ENCODE data around the gene PACSIN2.

Gene PACSIN2

DNA sequence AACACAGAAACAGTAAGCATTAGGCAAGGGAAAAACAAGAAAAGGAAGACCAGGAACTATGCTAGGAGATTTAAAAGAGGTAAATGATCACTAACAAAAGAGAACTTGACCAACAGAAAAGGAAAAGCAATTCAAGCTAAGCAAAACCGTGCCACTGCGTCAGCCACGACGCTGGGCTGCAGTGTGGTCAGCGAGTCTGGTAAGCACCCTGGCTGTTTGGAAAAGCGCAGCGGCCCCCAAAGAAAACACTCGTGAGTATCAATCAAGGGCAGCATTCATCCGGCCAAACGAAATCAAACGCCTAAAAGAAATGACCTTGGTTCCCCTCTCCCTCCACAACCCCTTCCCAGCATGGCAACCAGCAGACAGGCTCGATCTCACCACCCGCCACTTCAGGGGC lies 28.8 kb downstream of the PACSIN2 start:
- DNase-seq (ENCODE audit: extremely low read depth, insufficient read length), result no peak
- no peak for TF ChIP-seq CTCF (IDR thresholded peaks at IDR 0.05; ENCODE audit: insufficient read depth, low read length, poor library complexity, severe bottlenecking)
- H3K36me3 ChIP-seq (ENCODE audit: control insufficient read depth, insufficient read depth, low read length), result no peaks in the 10 kb centered on the region
- no peaks in the 10 kb centered on the region for H3K27me3 ChIP-seq (replicated peaks; ENCODE audit: control insufficient read depth, insufficient read depth, low read length)
- H3K4me3 ChIP-seq (replicated peaks; ENCODE audit: low read depth, low read length), result no peak overlapping the region

- no peak for DNase-seq (ENCODE audit: extremely low read depth, insufficient read length)
- H3K36me3 ChIP-seq (ENCODE audit: control insufficient read depth, insufficient read depth, low read length), result no peaks in the 10 kb centered on the region
- H3K4me3 ChIP-seq (replicated peaks; ENCODE audit: low read depth, low read length), result no peak overlapping the region
- no peaks in the 10 kb centered on the region for H3K27me3 ChIP-seq (replicated peaks; ENCODE audit: control insufficient read depth, insufficient read depth, low read length)
- no peak for TF ChIP-seq CTCF (IDR thresholded peaks at IDR 0.05; ENCODE audit: insufficient read depth, low read length, poor library complexity, severe bottlenecking)
Observed at GRCh38 chr22:42985531-42985905, 29.4 kb downstream of the PACSIN2 start.

GRCh38 chr22:42984814-42985530 lies 30.0 kb downstream of the PACSIN2 start:
- Histone ChIP-seq H3K36me3 (ENCODE audit: control insufficient read depth, insufficient read depth, low read length) (no peaks in the 10 kb centered on the region), H3K27me3 (replicated peaks; ENCODE audit: control insufficient read depth, insufficient read depth, low read length) (no peaks in the 10 kb centered on the region), H3K4me3 (replicated peaks; ENCODE audit: low read depth, low read length) (no peak overlapping the region)
- no peak for DNase-seq (ENCODE audit: extremely low read depth, insufficient read length)
- no peak for TF ChIP-seq CTCF (IDR thresholded peaks at IDR 0.05; ENCODE audit: insufficient read depth, low read length, poor library complexity, severe bottlenecking)

DNA sequence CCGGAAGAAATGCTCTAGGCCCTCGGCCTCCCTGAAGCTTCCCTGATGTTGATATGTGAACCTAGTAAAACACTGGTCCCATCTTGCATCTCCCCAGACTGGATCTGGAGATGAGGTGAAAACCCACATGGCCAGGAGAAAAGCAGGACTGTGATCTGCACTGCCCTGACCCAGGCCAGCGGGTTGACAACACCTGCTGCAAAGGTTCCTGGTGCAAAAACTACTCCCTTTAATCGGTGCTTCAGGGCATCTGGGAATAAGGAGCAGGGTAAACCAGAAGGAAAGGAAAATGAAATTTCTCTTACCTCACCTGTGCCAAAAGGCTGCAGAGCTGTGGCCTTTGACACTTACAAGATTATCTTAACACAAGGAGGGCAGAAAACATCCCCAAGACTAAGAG lies 30.6 kb downstream of the PACSIN2 start:
- no peak overlapping the region for H3K4me3 ChIP-seq (replicated peaks; ENCODE audit: low read depth, low read length)
- no peaks in the 10 kb centered on the region for H3K36me3 ChIP-seq (ENCODE audit: control insufficient read depth, insufficient read depth, low read length)
- DNase-seq (ENCODE audit: extremely low read depth, insufficient read length), result no peak
- TF ChIP-seq CTCF (IDR thresholded peaks at IDR 0.05; ENCODE audit: insufficient read depth, low read length, poor library complexity, severe bottlenecking), result no peak
- H3K27me3 ChIP-seq (replicated peaks; ENCODE audit: control insufficient read depth, insufficient read depth, low read length), result no peaks in the 10 kb centered on the region

DNA sequence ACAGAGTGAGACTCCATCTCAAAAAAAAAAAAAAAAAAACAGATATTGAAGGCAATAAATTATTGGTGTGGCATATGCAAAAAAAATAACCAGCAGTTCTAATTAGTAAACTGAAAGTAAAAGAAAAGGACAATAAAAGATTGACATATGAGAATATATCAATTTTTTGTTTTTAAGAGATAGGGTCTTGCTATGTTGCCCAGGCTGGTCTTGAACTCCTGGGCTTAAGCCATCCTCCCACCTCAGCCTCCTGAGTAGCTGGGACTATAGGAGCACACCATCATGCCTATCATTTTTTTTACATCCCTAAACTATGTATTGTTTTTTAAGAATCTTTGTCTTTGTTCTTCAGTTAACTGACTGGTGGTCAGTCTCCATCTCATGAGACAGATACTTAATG lies 31.5 kb downstream of the PACSIN2 start:
- Histone ChIP-seq H3K27me3 (replicated peaks; ENCODE audit: control insufficient read depth, insufficient read depth, low read length) (no peaks in the 10 kb centered on the region), H3K4me3 (replicated peaks; ENCODE audit: low read depth, low read length) (no peak overlapping the region), H3K36me3 (ENCODE audit: control insufficient read depth, insufficient read depth, low read length) (no peaks in the 10 kb centered on the region)
- no peak for DNase-seq (ENCODE audit: extremely low read depth, insufficient read length)
- no peak for TF ChIP-seq CTCF (IDR thresholded peaks at IDR 0.05; ENCODE audit: insufficient read depth, low read length, poor library complexity, severe bottlenecking)

DNA sequence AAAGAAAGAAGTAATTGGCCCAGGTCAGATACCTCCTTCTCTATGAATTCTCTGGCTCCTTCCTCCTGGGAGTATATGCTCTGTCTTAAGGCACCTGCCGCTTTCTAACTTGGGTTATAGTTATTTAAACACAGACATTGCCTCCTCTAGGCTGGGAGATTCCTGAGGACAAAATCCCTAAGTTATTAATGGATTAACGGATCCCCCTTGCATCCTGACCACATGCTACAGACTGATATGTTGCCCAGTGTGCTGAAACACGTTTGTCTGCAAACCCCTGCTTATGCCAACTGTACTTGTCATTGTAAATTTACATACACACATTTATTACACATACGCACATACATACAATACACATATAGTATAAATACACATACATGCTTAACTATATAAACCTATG lies 35.3 kb downstream of the PACSIN2 start:
- H3K27me3 ChIP-seq (replicated peaks; ENCODE audit: control insufficient read depth, insufficient read depth, low read length), result no peaks in the 10 kb centered on the region
- no peak overlapping the region for H3K4me3 ChIP-seq (replicated peaks; ENCODE audit: low read depth, low read length)
- TF ChIP-seq CTCF (IDR thresholded peaks at IDR 0.05; ENCODE audit: insufficient read depth, low read length, poor library complexity, severe bottlenecking), result no peak
- no peaks in the 10 kb centered on the region for H3K36me3 ChIP-seq (ENCODE audit: control insufficient read depth, insufficient read depth, low read length)
- no peak for DNase-seq (ENCODE audit: extremely low read depth, insufficient read length)
